GM19328 (cell line): ENCODE measurements around the gene MRPL23.

Experiments used
- ATAC-seq: cut with Tn5 transposase; IDR thresholded peaks from one replicate; pipeline ENCODE4 v1.9.1; 2021; ENCODE audit warnings: mild to moderate bottlenecking, moderate library complexity; ENCODE audit not compliant: unreplicated experiment

MRPL23 gene

DNA sequence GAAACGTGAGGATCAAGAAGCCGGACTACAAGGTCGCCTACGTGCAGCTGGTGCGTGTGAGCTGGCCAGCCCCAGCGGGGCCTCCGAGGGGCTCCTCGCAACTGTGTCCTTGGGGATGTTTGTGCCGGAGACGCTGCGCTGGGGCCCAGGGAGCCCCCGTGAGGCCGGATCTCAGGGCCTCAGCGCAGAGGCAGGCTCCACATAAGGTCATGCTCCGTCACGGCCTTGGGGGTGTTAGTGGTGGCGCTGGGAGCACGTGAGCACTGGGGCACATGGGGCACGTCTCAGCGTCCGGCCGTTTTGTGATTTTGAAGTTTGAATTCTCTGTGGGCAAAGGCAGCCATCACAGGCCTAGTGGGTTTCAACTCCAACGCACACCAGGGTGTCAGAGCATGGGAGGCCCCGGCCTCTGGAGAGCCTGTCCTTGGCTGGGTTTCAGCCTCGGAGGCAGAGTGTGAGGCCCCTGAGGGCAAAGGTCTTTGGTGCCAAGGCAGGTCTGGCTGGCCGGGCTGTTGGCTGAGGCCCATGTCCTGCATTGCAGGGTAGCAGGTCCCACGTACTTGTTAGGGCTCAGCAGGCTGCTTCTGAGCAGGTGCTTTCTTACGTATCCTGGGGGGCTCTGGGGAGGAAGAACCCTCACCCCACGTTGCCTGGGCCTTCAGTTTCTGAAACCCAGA is 5.8 kb downstream of the MRPL23 start:
- no peak for ATAC-seq

DNA sequence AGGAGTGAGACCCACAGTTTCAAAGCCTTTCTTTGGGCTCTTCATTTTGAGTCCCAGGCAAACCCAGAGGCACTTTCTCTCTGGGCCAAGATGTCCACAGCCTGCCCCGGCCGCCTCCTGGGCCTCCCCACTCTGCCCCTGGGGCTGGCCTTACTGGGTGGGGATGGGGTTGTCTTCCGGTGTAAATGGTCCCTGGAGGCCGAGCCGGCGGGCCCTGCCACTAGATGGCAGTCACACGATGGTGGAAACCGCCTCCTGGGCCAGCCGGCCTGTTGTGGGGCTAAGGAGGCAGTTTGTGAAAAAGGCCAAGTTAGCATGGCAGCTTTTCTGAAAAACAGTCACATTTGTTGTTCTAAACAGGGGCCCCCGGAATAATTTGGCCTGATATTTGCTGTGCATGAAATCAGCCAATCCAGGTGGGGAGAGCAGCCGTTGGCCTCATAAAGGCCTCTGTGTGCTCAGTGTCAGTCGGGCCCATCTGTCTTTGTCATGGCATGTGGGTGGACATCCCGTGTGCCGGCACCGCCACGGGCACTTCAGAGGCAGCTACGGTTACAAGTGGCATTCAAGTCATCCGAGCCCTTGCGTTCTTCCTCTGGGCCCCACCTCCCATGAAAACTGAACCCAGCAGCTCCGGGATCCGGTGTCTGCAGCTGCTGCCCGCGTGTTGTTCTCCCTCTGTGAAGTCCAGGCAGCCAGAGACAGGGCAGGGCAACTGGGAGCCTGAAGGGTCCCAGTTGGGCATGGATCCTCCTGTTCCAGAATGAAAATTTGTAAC is 6.5 kb downstream of the MRPL23 start:
- ATAC-seq, result no peak

DNA sequence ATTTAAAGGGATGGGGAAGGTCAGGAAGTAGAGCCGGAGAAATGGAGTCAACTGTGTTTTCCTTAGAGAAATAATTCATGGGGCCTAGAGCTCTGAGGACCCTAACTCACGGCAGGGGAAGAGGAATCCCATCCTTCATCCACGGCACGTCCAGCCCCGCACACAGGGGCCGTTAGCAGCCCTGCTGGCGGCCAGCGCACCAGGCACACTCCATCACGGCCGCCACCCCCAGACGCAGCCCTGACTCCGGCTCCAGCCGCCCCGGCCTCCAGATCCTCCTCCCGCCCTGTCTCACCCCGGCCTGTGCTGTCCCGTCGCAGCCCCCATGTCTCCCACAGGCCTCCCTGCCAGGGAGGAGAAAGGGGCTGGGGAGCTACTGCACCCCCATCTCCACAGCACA is 11.2 kb downstream of the MRPL23 start:
- no peak for ATAC-seq

DNA sequence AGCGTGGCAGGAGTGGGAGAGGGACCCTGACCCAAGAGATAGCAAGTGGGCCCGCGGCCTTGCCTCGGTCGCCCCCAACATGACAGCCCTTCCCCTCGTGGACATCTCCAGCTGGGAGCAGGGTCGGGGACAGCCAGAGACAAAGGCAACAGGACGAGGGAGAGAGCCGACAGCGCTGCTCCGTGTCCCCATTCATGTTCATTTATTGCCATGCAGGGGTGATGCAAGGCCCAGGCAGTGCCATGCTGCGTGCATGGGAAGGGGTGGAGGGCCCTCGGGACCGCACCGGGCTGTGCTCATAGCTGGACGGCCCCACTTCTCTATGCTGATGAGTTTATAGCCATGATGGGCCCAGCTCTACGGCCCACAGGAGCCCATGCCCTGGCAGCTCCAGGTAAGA is 12.7 kb downstream of the MRPL23 start:
- ATAC-seq, result no peak

DNA sequence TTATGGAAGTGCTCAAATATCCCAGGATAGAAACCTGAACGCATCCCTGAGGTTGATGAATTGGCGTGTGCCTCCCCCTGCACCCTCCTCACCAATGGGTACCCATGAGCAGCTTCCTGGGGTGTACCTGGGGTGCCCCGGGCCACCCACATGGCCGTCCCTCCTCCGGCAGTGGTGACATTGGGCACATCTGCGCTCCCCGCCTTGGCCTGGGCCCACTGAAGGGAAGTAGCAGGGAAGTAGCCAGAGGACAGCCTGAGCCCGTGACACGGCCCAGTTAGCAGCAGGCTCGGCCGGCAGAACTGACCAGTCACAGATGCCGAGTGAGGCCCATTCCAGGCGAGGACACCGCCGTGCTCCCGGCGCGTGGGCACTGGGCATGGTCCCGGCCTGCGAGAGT is 16.7 kb downstream of the MRPL23 start:
- ATAC-seq, result no peak

DNA sequence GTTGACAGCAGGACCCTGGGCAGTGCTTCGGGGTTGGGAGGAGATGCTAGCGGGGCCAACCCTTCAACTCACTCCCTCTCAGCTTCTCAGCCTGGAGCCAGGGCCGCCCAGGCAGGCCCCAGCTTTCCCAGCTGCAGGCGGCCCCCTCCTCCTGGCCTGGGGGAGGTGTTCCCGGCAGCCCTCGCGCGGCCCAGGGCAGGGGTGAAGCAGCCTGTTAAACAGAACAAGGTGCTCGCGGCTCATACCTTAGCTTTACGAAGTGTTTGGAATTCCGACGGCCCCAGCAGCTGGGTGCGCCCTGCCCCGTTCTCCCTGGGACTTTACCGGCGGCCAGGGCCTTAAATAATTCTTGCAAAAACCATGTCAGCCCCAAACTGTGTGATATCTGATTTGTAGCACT is 17.2 kb downstream of the MRPL23 start:
- ATAC-seq, result no peak

DNA sequence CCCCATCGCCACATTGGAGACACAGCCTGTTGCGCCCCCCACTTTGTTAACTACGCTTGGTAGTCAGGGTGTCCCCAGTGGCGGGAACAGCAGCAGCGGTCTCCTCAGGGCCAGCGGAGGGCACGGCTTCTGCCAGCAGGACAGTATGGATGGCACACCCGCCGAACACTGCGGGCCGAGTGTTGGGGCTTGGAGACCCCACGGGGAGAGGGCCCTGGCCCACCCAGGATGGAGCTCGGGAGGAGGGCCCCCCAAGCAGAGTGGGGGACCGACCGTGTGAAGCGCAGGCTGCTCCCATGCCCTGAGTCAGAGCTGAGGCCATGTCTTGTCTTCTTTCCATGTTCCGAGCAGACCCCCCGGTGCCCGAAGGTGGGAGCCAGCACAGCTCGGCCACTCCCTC is 17.8 kb downstream of the MRPL23 start:
- no peak for ATAC-seq

DNA sequence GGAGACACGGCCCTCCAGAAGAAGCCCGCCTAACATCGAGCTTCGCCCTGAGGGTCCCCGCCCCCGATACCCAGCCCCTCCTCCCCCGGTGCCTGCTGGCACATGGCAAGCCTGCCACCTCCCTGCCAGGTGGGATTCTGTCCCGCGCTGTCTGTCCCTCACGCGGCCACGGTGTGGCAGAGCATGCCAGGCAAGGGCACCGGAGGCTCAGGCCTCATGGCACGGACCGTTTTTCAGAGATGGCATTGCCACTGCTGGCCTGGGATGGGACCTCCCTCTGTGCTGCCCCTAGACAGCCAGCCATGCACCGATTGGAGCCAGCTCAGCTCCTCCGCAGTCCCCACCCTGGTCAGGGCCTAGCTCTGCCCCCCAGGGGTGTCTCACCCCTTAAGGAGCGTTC is 19.4 kb downstream of the MRPL23 start:
- no peak for ATAC-seq

DNA sequence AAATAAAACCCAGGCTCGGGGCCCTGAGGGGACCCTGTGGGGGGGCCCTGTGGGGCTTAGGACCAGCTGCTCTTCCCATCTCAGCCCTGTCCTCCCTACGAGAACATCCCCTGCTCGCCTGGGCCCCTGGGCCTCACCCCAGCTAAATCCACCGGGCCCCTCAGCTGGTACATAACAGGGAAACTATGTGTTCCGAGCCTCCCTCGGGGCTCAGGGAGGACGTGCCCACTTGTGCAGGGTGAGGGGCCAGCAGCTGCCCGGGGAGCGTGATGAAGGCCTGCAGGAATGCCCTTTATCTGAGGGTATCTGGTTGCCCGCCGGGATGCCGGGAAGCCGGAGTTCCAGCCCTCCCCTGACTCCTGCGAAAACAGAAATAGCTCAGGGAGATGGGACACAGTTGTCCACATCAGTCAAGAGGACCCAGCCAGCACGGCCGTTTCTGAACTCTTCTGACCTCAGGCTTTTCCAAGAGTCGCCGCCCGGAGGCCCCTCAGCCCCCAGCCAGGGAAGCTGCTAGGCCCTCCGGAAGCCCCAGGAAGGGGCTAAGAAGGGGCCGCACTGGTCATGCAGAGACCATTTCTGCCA is 20.6 kb downstream of the MRPL23 start:
- ATAC-seq, result no peak

DNA sequence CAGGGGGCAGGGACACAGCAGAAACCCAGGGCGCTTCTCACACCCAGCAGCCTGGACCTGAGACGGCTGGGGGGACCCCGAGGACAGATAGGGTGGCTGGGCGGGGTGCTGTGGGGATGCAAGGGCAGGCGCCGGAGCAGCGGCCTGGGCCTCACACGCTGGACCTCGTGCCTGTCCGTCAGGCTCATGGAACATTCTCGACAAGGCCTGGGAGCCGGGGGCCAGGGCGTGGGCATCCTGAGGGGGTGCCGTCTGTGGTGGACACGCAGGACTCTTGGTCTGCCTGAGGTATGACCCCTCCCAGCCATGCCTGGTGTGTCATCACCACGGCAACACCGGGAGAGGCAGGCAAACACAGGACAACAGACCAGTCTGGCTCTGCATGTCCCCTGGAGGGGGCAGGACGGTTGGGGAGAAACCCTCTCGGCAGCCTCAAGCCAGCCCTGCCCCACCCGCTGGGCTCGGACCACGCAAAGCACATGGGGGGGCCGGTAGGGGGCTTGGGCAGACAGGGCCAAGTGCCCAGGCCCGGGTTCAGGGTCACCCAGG is 21.4 kb downstream of the MRPL23 start:
- no peak for ATAC-seq

DNA sequence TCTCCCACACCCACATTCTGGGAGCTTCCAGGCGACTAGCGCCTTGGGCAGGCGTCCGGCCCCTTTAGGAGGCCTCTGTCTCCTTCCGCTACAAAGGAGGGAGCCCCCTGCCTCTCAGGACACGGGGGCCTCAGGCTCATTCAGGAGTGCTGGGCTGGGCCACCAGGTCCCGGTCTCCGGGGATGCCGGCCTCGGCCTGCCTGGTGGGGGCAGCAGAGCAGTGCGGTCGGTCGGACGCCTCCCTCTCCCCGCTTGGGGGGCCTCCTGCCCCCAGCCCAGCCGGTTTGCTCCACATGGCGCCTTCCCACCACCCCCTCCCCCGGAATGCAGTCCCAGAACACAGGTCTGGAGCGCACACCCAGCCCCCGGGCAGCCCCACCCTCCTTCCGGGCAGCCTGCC is 21.9 kb downstream of the MRPL23 start:
- ATAC-seq, result no peak

DNA sequence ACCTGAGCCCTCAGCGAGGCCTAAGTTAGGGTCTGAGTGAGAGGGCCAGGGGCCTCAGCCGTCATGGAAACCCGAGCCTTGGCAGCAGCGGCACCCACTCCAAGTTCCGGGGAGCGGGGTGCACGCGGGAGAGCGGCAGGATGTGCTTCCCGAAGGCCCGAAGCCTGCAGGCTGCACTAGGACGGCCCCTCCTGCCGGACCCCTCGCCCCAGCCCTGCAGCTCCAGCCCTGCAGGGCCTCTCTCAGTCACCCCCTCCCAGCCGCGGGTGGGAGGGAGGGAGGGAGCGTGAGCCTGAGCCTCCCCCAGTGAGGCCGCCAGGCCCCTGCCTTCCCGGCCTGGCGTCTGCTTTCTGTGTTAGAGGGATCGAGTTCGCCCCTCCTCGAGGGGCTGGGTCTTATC is 22.6 kb downstream of the MRPL23 start:
- no peak for ATAC-seq

DNA sequence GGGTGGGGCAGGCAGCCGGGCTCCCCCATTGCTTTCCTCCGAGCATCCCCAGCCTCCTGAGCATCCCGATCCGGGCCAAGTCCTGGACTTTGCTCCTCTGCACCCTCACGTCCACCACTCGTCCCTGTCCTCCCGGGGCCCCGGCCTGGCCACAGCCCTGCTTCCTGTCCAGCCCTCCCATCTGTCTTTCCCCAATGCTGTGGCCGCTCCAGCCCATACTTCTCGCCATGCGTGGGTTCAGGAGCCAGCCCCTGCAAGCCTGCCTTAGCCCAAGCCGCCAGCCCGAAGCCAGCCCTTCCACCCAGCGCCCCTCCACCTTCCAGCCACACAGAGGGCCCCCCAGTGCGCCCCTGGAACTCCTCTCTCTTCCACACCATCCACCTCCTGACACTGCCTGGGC is 23.8 kb downstream of the MRPL23 start:
- no peak for ATAC-seq

DNA sequence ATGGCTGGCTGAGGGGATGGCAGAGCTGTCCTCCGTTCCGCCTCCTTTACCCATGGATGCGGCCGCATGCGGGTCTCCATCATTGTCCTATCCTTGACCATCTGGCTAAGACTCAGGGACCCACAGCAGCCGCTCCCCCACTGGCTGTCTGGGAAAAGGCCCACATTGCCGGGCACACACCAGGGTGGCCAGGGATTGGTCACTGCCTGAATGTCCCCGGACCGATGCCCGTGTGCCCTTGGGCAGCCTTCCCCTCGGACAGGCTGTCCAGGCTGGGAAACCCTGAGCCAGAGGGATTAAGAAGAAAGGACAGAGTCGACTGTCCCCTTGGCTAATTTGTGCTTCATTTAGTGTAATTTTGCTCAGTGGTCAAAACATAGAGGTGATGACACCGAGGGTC is 28.1 kb downstream of the MRPL23 start:
- no peak for ATAC-seq

DNA sequence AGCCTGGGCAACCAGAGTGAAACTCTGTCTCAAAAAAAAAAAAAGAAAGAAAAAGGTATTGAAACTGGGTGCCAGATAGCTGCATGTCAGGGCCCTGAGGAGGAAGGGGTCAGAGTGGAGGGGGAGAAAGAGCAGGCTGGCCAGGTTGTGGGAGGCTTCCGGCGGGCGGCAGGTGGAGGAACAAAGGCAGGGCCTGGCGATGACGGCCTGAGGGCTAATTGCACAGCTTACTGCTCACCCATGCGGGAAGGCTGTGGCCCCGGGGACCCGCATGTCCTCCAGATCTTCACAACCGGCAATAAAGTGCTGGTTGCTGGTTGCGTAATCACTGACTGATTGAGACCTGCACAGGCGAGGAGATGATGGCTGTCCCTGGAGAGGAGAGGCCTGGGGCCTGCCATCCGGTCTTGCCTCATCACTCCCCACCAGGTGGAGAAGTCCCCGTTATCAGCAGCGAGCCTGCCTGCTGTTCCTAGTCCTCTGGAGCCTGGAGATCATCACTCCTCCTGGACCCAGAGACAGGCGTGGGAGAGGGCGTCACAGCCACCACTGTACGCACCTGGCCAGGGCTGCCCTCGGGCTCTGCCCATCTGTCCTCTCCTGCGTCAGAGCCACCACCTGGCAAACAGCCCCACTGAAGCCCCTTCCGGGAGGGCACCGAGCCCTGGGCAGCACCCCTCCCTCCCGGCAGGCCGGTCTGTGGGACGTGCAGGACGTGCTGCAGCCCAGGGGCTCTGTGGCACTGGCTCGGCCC is 31.8 kb downstream of the MRPL23 start:
- no peak for ATAC-seq

DNA sequence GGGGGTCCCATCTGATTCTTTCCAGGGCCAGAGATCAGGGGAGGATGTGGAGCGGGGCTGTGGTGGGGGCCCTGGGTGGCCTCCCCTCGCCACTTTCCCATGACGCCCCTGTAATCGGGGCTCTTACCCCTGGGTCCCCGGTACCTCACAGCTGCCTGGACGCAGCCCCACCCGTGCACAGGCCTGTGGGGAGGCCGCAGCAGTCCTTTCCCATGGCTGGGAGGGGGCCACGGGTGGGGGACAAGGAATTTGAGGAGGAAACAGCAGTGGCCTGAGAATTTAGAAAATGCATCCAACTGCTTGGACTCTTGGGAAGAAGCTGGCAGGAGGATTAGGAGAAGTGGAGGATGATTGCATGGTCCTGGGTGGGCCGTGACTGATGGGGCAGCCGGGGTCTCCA is 32.5 kb downstream of the MRPL23 start:
- no peak for ATAC-seq

DNA sequence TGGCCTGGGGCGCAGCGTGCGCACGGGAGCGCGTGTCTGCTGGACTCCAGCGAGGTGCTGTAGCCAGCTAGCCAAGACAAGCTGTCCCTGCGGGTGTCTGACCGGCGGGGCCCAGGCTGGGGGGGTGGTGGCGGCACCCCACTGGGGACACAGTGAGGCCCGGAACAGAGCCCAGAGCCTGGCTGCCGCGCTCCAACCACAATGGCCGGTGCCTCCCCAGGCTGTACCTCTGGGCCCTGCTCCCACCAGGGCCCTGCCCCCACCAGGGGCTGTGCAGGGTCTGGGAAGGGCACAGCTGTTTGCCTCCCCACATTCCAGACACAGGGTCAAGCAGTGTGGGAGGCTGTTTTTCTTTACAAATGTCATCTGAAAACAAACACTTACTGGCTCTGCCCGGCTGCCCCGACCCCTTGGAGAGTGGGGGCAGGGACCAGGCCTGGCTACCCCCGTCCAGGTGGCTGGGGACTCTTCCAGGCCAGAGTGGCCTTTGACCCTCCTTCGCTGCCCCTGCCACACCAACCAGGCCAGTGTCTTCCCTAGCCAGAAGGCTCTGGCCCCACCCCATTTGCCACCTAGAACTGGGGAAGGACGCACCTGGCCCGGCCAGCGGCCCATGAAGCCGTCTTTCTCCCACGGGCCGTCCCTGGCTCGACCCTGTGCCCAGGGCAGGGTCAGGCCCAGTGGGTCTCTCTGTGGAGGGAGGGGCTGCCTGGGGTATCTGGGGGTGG is 35.9 kb downstream of the MRPL23 start:
- no peak for ATAC-seq

DNA sequence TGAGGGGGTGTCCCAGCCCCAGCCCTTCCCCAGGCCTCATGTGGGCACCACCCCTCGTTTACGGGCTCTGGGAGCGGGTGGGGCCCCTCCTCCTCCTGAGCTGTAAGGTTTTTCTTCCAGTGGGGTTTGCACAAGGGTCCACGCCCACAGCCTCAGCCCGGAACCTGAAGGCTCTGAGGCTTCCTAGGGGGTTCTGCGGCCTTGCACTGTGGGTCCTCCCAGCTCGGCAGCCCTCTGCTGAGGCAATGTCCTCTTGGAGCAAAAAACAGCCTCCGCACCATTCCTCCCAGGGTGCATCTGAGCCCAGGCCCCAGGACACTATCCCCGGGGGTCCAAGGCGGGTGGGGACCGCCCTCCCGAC is 36.4 kb downstream of the MRPL23 start:
- no peak for ATAC-seq

DNA sequence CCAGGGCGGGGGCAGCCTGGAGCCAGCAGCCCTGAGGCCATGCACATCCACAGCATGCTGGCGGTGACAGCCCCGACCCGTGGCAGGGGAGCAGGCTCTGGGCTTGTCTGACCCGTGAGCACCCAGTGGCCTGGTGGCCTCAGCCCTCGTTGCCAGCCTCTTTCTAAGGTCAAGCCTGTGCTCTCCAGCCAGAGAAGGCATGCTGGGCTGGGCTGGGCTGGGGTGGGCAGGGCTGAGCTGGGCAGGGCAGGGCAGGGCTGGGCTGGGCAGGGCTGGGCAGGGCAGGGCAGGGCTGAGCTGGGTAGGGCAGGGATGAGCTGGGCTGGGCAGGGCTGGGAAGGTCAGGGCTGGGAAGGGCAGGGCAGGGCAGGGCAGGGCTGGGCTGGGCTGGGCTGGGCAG is 39.9 kb downstream of the MRPL23 start:
- no peak for ATAC-seq

DNA sequence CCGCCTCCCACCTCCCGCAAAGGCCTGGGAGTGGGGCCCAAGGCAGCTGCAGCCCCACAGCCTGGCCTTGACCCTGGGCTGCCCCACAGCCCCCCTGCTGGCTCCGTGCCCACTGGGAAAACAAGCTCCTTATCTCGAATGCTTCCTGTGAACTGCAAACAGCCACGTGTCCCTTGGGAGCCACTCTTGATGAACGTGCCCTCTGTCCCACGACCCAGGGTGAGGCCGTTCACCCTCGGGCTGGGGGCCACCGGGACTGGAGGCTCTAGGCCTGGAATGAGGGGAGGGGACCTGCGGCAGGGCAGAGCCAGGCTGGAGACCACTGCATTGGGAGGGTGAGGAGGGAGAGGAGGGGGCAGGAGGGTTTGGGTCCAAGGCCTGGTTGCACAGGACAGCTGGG is 41.0 kb downstream of the MRPL23 start:
- no peak for ATAC-seq
